A673 (cell line): Measurements from ENCODE around the gene ATP7A.

Experiments used
- EZH2 ChIP-seq: fragments of 200-600 bp; sonication (generic); IDR thresholded peaks from 2 replicates; pipeline ENCODE4 v1.6.1; 2017; ENCODE audit warnings: borderline replicate concordance, low read depth, mild to moderate bottlenecking, mixed read lengths, antibody characterized with exemption, low read length; ENCODE audit not compliant: poor library complexity, severe bottlenecking
- TF ChIP-seq, protein P1 (sequence below): fragments of 300-800, 200-600 bp; sonication (generic); conservative IDR thresholded peaks from 2 replicates; pipeline ENCODE4 v1.5.1; 2017; ENCODE audit warnings: low read depth, mild to moderate bottlenecking, antibody characterized with exemption, low read length, moderate library complexity, mixed read lengths

- TF ChIP-seq, protein P1, sequence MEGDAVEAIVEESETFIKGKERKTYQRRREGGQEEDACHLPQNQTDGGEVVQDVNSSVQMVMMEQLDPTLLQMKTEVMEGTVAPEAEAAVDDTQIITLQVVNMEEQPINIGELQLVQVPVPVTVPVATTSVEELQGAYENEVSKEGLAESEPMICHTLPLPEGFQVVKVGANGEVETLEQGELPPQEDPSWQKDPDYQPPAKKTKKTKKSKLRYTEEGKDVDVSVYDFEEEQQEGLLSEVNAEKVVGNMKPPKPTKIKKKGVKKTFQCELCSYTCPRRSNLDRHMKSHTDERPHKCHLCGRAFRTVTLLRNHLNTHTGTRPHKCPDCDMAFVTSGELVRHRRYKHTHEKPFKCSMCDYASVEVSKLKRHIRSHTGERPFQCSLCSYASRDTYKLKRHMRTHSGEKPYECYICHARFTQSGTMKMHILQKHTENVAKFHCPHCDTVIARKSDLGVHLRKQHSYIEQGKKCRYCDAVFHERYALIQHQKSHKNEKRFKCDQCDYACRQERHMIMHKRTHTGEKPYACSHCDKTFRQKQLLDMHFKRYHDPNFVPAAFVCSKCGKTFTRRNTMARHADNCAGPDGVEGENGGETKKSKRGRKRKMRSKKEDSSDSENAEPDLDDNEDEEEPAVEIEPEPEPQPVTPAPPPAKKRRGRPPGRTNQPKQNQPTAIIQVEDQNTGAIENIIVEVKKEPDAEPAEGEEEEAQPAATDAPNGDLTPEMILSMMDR = no peak
- TF ChIP-seq EZH2 = no peak
Measured at GRCh38 chrX:78064152-78064551, 153.7 kb downstream of the ATP7A start.
